KMS-11 (cell line): Measurements from ENCODE around the gene TXNRD1.
"Not testable (repeated sequence)": the region's sequence is repeated elsewhere in the genome, so short reads cannot be mapped to it uniquely, and the experiment has no call there.

Experiments
- H2AFZ ChIP-seq: fragments of 200-600 bp; sonication (generic); 2 replicates; pipeline ENCODE4 v1.6.1; 2016; ENCODE audit warnings: antibody characterized with exemption, mixed run types, low read depth
- H3K27ac ChIP-seq: fragments of 200-600 bp; sonication (generic); 2 replicates; pipeline ENCODE4 v1.6.1; 2016; ENCODE audit warnings: mild to moderate bottlenecking, mixed run types
- H3K27me3 ChIP-seq: fragments of 200-600 bp; sonication (generic); 2 replicates; pipeline ENCODE4 v1.6.1; 2017; ENCODE audit warnings: mild to moderate bottlenecking, low read depth, mixed run types, moderate library complexity; ENCODE audit not compliant: insufficient read depth
- H3K36me3 ChIP-seq: fragments of 200-600 bp; sonication (generic); 2 replicates; pipeline ENCODE4 v1.6.1; 2017; ENCODE audit warnings: mild to moderate bottlenecking, mixed run types; ENCODE audit not compliant: insufficient read depth
- H3K4me1 ChIP-seq: fragments of 200-600 bp; sonication (generic); 2 replicates; pipeline ENCODE4 v1.6.1; 2016; ENCODE audit warnings: mild to moderate bottlenecking, low read depth, mixed run types; ENCODE audit not compliant: poor library complexity, severe bottlenecking
- H3K4me2 ChIP-seq: fragments of 200-600 bp; sonication (generic); 2 replicates; pipeline ENCODE4 v1.7.0; 2016; ENCODE audit warnings: mild to moderate bottlenecking, mixed run types
- H3K4me3 ChIP-seq: fragments of 200-600 bp; sonication (generic); IDR thresholded peaks from 2 replicates; pipeline ENCODE4 v1.6.1; 2017; ENCODE audit warnings: low read depth, low read length, mixed read lengths; ENCODE audit not compliant: insufficient read depth
- H3K79me2 ChIP-seq: fragments of 200-600 bp; sonication (generic); 2 replicates; pipeline ENCODE4 v1.6.1; 2016; ENCODE audit warnings: low read depth, mixed run types; ENCODE audit not compliant: insufficient read depth
- H3K9ac ChIP-seq: fragments of 200-600 bp; sonication (generic); 2 replicates; pipeline ENCODE4 v1.6.1; 2016; ENCODE audit warnings: mild to moderate bottlenecking, mixed run types
- H4K20me1 ChIP-seq: fragments of 200-600 bp; sonication (generic); 2 replicates; pipeline ENCODE4 v1.6.1; 2016; ENCODE audit warnings: mild to moderate bottlenecking, mixed run types; ENCODE audit not compliant: insufficient read depth
- TF ChIP-seq, protein P1 (sequence below): fragments of 200-600 bp; sonication (generic); conservative IDR thresholded peaks from 2 replicates; pipeline ENCODE4 v1.6.1; 2017; ENCODE audit warnings: low read depth, mild to moderate bottlenecking, antibody characterized with exemption, low read length, moderate library complexity, mixed read lengths

The TXNRD1 gene

DNA sequence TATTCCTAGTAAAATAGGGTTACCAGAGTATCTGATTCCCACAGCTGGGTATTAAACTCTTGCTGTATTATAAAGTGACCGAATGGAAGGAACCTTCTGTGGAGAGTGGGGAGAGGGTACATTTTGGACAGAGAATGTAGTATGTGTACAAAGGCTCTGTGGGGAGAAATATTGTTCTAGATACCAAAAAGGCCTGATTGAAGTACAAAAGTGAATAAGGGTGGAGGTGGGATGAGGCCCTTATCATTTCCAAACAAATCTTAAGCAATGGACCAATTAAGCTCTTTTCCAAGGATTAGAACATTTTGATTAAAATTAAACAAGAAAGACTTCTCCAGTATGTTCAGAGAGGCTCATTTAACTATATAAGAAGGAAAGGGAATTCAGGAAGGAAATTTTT lies 108.3 kb downstream of the TXNRD1 start:
- Histone ChIP-seq H3K4me1 (no peaks in the 10 kb centered on the region), H2AFZ (no peak overlapping the region), H3K4me3 (no peak overlapping the region), H3K79me2 (no peaks in the 10 kb centered on the region), H3K36me3 (peaks cover 13% of the 10 kb centered on the region), H4K20me1 (no peaks in the 10 kb centered on the region), H3K4me2 (no peak overlapping the region), H3K27me3 (no peaks in the 10 kb centered on the region), H3K27ac (no peak overlapping the region), H3K9ac (no peak overlapping the region)
- TF ChIP-seq, protein P1, sequence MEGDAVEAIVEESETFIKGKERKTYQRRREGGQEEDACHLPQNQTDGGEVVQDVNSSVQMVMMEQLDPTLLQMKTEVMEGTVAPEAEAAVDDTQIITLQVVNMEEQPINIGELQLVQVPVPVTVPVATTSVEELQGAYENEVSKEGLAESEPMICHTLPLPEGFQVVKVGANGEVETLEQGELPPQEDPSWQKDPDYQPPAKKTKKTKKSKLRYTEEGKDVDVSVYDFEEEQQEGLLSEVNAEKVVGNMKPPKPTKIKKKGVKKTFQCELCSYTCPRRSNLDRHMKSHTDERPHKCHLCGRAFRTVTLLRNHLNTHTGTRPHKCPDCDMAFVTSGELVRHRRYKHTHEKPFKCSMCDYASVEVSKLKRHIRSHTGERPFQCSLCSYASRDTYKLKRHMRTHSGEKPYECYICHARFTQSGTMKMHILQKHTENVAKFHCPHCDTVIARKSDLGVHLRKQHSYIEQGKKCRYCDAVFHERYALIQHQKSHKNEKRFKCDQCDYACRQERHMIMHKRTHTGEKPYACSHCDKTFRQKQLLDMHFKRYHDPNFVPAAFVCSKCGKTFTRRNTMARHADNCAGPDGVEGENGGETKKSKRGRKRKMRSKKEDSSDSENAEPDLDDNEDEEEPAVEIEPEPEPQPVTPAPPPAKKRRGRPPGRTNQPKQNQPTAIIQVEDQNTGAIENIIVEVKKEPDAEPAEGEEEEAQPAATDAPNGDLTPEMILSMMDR = no peak

DNA sequence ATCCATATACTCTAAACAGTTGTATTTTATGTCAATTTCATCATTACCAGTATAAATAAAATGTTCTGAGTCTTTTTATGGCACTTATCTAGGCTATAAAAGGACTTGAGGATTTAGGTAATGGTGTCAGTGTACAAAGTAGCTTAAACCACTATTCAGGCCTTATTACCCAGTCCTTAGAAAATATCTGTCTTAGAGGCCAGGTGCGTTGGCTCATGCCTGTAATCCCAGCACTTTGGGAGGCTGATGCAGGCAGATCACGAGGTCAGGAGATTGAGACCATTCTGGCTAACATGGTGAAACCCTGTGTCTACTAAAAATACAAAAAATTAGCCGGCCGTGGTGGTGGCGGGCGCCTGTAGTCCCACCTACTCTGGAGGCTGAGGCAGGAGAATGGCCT lies 112.7 kb downstream of the TXNRD1 start:
- H3K4me3 ChIP-seq, H3K9ac ChIP-seq, H3K27me3 ChIP-seq, H4K20me1 ChIP-seq, H3K4me2 ChIP-seq, H3K27ac ChIP-seq, H2AFZ ChIP-seq, H3K4me1 ChIP-seq, H3K79me2 ChIP-seq: not testable (repeated sequence)
- H3K36me3 ChIP-seq = peaks cover 16% of the 10 kb centered on the region; the same call in 1 of the 2 replicates

DNA sequence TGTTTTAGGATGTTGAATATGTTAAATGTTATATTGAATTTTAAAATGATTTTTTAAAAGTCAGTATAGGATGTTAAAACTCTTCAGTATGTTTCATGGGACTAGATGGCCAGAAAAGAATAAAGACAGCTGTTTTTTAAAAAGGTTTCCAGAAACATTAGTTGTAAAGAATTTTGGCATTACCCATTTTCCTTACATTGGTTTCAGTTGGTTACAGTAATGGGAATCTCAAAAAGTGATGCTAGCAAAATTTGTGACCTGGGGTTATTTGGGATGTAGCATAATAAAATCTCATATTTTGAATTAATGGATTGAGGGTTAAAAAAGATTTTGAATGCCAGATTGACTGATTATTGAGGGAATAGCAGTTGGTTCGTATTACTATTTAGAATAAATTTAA lies 113.2 kb downstream of the TXNRD1 start:
- Histone ChIP-seq H3K4me1 (no peaks in the 10 kb centered on the region), H2AFZ (no peak overlapping the region), H3K27me3 (no peaks in the 10 kb centered on the region), H4K20me1 (no peaks in the 10 kb centered on the region), H3K27ac (no peak overlapping the region), H3K36me3 (peaks cover 18% of the 10 kb centered on the region; the same call in 1 of the 2 replicates), H3K9ac (no peak overlapping the region), H3K79me2 (no peaks in the 10 kb centered on the region), H3K4me2 (no peak overlapping the region), H3K4me3 (no peak overlapping the region)
- TF ChIP-seq, protein P1 = no peak

DNA sequence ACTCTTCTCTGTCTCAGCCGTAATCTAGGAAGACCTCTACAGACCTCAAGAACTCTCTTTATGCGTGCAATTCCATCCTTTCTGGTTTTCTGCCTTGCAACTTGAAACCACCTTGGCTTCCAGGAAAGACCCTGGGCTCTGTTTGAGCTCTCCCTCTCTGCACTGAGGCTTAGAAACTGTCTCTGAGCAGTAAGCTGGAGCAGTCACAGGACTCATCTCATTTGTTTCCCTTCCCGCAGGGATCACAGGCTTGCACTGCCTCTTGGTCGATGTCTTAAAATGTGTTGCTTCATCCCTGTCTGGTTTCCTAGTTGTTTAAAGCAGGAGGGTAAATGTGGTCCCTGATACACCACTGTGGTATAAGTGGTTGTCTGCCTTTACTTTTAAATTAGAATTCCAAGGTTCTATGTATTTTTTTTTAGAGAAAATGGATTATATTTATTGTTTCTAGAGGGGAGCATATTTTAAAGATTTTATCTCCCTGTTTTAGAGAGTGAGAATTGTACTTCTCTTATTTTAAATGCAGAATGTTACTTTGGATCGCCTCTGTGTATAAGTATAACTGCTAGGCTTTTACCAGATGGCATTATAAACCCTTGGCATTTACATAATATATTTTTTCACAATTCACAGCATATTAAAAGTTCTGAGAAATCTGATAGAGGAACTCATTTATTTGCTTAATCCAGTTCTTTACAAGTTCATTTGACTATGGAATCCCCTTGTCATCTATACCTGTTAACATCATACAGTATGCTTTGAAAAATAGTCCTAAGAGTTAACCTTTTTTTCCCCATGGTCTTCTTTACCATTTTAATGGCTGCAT lies 114.3 kb downstream of the TXNRD1 start:
- H3K27me3 ChIP-seq = no peaks in the 10 kb centered on the region
- TF ChIP-seq, protein P1 = no peak
- no peaks in the 10 kb centered on the region for H3K79me2 ChIP-seq
- no peaks in the 10 kb centered on the region for H4K20me1 ChIP-seq
- no peak overlapping the region for H3K4me3 ChIP-seq
- no peak overlapping the region for H3K4me2 ChIP-seq
- H3K4me1 ChIP-seq = no peaks in the 10 kb centered on the region
- H3K36me3 ChIP-seq = peaks cover 23% of the 10 kb centered on the region; the same call in 1 of the 2 replicates
- no peak overlapping the region for H3K9ac ChIP-seq
- H2AFZ ChIP-seq = no peak overlapping the region
- H3K27ac ChIP-seq = no peak overlapping the region

DNA sequence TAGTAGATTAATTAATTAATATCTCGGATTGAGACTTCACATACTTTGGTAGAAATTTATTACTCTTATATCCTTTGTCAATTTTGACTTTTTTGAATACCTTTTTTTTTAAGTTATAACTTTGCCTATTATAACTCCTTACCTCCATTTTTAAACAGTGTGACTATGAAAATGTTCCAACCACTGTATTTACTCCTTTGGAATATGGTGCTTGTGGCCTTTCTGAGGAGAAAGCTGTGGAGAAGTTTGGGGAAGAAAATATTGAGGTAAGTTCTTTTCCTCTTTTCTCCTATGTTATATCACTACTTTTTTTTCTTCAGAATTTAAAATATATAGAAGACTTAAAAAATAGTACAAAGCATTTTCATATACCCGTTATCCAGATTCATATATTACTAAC lies 115.8 kb downstream of the TXNRD1 start:
- H2AFZ ChIP-seq = no peak overlapping the region
- H3K27me3 ChIP-seq = no peaks in the 10 kb centered on the region
- H3K4me2 ChIP-seq = no peak overlapping the region
- H3K4me1 ChIP-seq = no peaks in the 10 kb centered on the region
- no peak overlapping the region for H3K9ac ChIP-seq
- no peaks in the 10 kb centered on the region for H4K20me1 ChIP-seq
- H3K27ac ChIP-seq = no peak overlapping the region
- TF ChIP-seq, protein P1 = no peak
- no peak overlapping the region for H3K4me3 ChIP-seq
- no peaks in the 10 kb centered on the region for H3K79me2 ChIP-seq
- H3K36me3 ChIP-seq = peaks cover 20% of the 10 kb centered on the region; the same call in 1 of the 2 replicates

DNA sequence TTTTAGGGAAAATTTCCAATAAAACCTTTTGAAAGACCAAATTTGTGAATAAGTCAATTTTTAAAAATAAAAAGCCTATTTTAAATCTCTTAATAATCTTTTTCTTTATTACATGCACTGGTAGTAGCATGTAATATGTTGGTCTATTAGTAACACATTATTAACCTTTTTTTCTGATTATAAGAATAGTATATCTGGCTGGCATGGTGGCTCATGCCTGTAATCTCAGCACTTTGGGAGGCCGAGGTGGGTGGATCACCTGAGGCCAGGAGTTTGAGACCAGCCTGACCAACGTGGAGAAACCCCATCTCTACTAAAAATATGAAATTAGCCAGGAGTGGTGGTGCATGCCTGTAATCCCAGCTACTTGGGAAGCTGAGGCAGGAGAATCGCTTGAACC lies 116.7 kb downstream of the TXNRD1 start:
- not testable (repeated sequence) for H3K4me3 ChIP-seq, H3K27ac ChIP-seq, H3K4me1 ChIP-seq, H3K79me2 ChIP-seq, H3K4me2 ChIP-seq, H3K9ac ChIP-seq, H4K20me1 ChIP-seq, H2AFZ ChIP-seq, H3K27me3 ChIP-seq
- H3K36me3 ChIP-seq = peaks cover 20% of the 10 kb centered on the region; the same call in 1 of the 2 replicates
